ENCODE data around the gene LRG1.

DNA sequence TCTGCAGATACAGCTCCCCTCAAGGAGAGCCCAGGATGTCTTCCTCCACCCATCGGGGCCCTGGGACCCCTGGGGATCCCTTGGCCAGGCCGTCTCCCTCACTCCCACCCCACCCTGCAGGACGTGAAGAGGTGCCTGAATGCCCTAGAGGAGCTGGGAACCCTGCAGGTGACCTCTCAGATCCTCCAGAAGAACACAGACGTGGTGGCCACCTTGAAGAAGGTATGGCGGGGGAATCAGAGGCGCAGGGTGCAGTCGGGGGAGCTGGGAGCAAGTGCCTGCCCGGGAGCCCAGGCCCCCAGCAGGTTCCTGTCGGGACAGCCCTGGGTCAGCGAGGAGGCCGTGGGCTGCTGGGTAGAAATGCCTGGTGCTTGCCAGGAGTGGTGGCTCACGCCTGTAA is 41.1 kb downstream of the LRG1 start:
- TF ChIP-seq POLR2AphosphoS5 (IDR thresholded peaks at IDR 0.05): no peak
- TF ChIP-seq, protein P1, sequence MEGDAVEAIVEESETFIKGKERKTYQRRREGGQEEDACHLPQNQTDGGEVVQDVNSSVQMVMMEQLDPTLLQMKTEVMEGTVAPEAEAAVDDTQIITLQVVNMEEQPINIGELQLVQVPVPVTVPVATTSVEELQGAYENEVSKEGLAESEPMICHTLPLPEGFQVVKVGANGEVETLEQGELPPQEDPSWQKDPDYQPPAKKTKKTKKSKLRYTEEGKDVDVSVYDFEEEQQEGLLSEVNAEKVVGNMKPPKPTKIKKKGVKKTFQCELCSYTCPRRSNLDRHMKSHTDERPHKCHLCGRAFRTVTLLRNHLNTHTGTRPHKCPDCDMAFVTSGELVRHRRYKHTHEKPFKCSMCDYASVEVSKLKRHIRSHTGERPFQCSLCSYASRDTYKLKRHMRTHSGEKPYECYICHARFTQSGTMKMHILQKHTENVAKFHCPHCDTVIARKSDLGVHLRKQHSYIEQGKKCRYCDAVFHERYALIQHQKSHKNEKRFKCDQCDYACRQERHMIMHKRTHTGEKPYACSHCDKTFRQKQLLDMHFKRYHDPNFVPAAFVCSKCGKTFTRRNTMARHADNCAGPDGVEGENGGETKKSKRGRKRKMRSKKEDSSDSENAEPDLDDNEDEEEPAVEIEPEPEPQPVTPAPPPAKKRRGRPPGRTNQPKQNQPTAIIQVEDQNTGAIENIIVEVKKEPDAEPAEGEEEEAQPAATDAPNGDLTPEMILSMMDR (IDR thresholded peaks at IDR 0.05): no peak

Data from gastroesophageal sphincter (tissue), 3 donors.